Measurements from ENCODE around the gene ADORA2B. TPM values are rescaled to one million over a fixed set of nuclear protein-coding genes. Genes with fewer than 3 reads are reported as not detected.
"Not testable (repeated sequence)": the region's sequence is repeated elsewhere in the genome, so short reads cannot be mapped to it uniquely, and the experiment has no call there.

ADORA2B gene
- total and polyA plus RNA-seq, 2 of the 8 experiments (the other 6 are each of a cell fraction or from before 2014, with no cell fraction given) = 2.6 to 8.2 TPM

- H2BK12ac ChIP-seq (ENCODE audit: low read depth, low read length); H3K9ac ChIP-seq (replicated peaks in 1 of 4; ENCODE audit: extremely low read depth in 1 of 4, low read depth in 3 of 4, low read length in 3 of 4); DNase-seq (ENCODE audit: low read depth in 1 of 2, low spot score in 2 of 2); H4K5ac ChIP-seq (ENCODE audit: insufficient read length, low read depth, low read length); H2BK20ac ChIP-seq (ENCODE audit: low read length); H2AFZ ChIP-seq (ENCODE audit: low read length); H3K56ac ChIP-seq (replicated peaks; ENCODE audit: insufficient read length, low read depth, low read length); H3K18ac ChIP-seq (ENCODE audit: extremely low read depth, low read length); H3K27ac ChIP-seq (ENCODE audit: low read depth, low read length); H3K4me1 ChIP-seq (replicated peaks in 1 of 4; ENCODE audit: control insufficient read depth in 3 of 4, insufficient read depth in 4 of 4, low read length in 3 of 4); H3K9me3 ChIP-seq (ENCODE audit: insufficient read depth in 2 of 2, low read depth in 1 of 2, low read length in 1 of 2); FAIRE-seq; H3K4me2 ChIP-seq (ENCODE audit: insufficient read depth in 1 of 2, low read depth in 2 of 2, low read length in 2 of 2); POLR2A ChIA-PET (ENCODE audit: partially characterized antibody); H3K23ac ChIP-seq (ENCODE audit: insufficient read length); H3K4me3 ChIP-seq (ENCODE audit: extremely low read depth in 1 of 4, insufficient read depth in 2 of 4, low read depth in 3 of 4, low read length in 4 of 4); H2BK5ac ChIP-seq (ENCODE audit: low read depth, low read length); H2AK5ac ChIP-seq (ENCODE audit: low read depth, low read length); H3K4ac ChIP-seq (replicated peaks; ENCODE audit: insufficient read length, low read depth, low read length); H4K20me1 ChIP-seq (replicated peaks in 1 of 2; ENCODE audit: control insufficient read depth in 1 of 2, insufficient read depth in 2 of 2, low read length in 2 of 2); H3K79me2 ChIP-seq (ENCODE audit: control insufficient read depth in 1 of 2, insufficient read depth in 2 of 2, low read length in 2 of 2); H4K91ac ChIP-seq (replicated peaks; ENCODE audit: insufficient read length, low read length); H2BK120ac ChIP-seq (replicated peaks; ENCODE audit: low read depth, low read length); H3K23me2 ChIP-seq (ENCODE audit: low read depth, low read length); H2BK15ac ChIP-seq (ENCODE audit: low read length); H3K79me1 ChIP-seq (ENCODE audit: low read depth, low read length); H3K27me3 ChIP-seq (replicated peaks in 1 of 4; ENCODE audit: control insufficient read depth in 3 of 4, extremely low read depth in 1 of 4, insufficient read depth in 3 of 4, low read length in 3 of 4); H3K14ac ChIP-seq (ENCODE audit: insufficient read length); H4K8ac ChIP-seq (ENCODE audit: extremely low read depth, insufficient read depth, low read length); H3K36me3 ChIP-seq (ENCODE audit: control insufficient read depth in 2 of 4, insufficient read depth in 4 of 4, low read length in 3 of 4): not testable (repeated sequence)
- CTCF ChIA-PET (ENCODE audit: partially characterized antibody) = interaction anchor here (1.7 kb wide), 1 partner anchor 99 kb away, joined by 4 read pairs; the partner anchor contains the start of gene ZSWIM7
- 86% methylated on average over 4 of the region's 4 CpGs; no CpG with 5 or more reads in 1 of the 2 experiments for WGBS, 2 experiments (ENCODE audit: extremely low coverage in 1 of 2, insufficient coverage in 1 of 2, insufficient read length in 1 of 2, insufficient replicate concordance in 2 of 2, low coverage in 1 of 2, low lambda C conversion rate in 2 of 2, missing lambda C conversion rate in 1 of 2)
Observed at GRCh38 chr17:15899596-15899995, 45.3 kb upstream of the ADORA2B start.
